ENCODE results near the gene CLEC2A.
"Not testable (repeated sequence)": the region's sequence is repeated elsewhere in the genome, so short reads cannot be mapped to it uniquely, and the experiment has no call there.

The CLEC2A gene

GRCh38 chr12:9881246-9881645 is 50.9 kb downstream of the CLEC2A start, which contains the start of gene KLRF2:
Gene KLRF2 (plus strand): TSS chr12:9881489. CDS start chr12:9881596, 107 bp downstream.
- no peak within 1 kb of the TSS for H3K27ac ChIP-seq
- TF ChIP-seq CTCF (conservative IDR thresholded peaks at IDR 0.05) = no peak

GRCh38 chr12:9880532-9881078 is 51.6 kb downstream of the CLEC2A start:
- H3K27ac ChIP-seq = no peak overlapping the region
- no peak for TF ChIP-seq CTCF (conservative IDR thresholded peaks at IDR 0.05)

GRCh38 chr12:9876120-9876519 is 56.0 kb downstream of the CLEC2A start:
- H3K27ac ChIP-seq = not testable (repeated sequence)

- no peak overlapping the region for H3K27ac ChIP-seq
- no peak for TF ChIP-seq CTCF (conservative IDR thresholded peaks at IDR 0.05)
Measured at GRCh38 chr12:9872742-9873141, 59.4 kb downstream of the CLEC2A start.

GRCh38 chr12:9872162-9872561 is 60.0 kb downstream of the CLEC2A start:
- TF ChIP-seq CTCF (conservative IDR thresholded peaks at IDR 0.05) = no peak
- no peak overlapping the region for H3K27ac ChIP-seq

GRCh38 chr12:9870286-9870866 is 61.8 kb downstream of the CLEC2A start:
- no peak for TF ChIP-seq CTCF (conservative IDR thresholded peaks at IDR 0.05)

GRCh38 chr12:9869307-9870161 is 62.6 kb downstream of the CLEC2A start, which contains the start of gene CLEC2B:
Gene CLEC2B (minus strand): TSS chr12:9869354.
- no peak for TF ChIP-seq CTCF (conservative IDR thresholded peaks at IDR 0.05)
- H3K27ac ChIP-seq = no peak within 1 kb of the TSS

More at GRCh38 chr12:9870286-9870866, 61.8 kb downstream of the CLEC2A start:
- H3K27ac ChIP-seq = no peak overlapping the region
